NCI-H1048 (cell line): ENCODE data around the gene IFT88.

Experiments
- DNase-seq: peaks from one replicate; lab custom pipeline; 2025; lab: John Stamatoyannopoulos, UW

The IFT88 gene

GRCh38 chr13:20565115-20565736 lies 1.7 kb upstream of the IFT88 start:
- no peak for DNase-seq

GRCh38 chr13:20566468-20566897 lies 474 bp upstream of the IFT88 start:
- no peak for DNase-seq

GRCh38 chr13:20567881-20568528 lies 1.0 kb downstream of the IFT88 start:
- DNase-seq, result no peak

- DNase-seq, result no peak
Measured at GRCh38 chr13:20570517-20570916, 3.6 kb downstream of the IFT88 start.

- no peak for DNase-seq
Measured at GRCh38 chr13:20571676-20572075, 4.7 kb downstream of the IFT88 start.

GRCh38 chr13:20573186-20573585 lies 6.2 kb downstream of the IFT88 start:
- no peak for DNase-seq

GRCh38 chr13:20573636-20574035 lies 6.7 kb downstream of the IFT88 start:
- no peak for DNase-seq

- no peak for DNase-seq
Measured at GRCh38 chr13:20579191-20579590, 12.2 kb downstream of the IFT88 start.

GRCh38 chr13:20580257-20580656 lies 13.3 kb downstream of the IFT88 start:
- DNase-seq, result no peak

GRCh38 chr13:20582026-20582425 lies 15.1 kb downstream of the IFT88 start:
- DNase-seq, result no peak

GRCh38 chr13:20583803-20584293 lies 16.9 kb downstream of the IFT88 start:
- DNase-seq, result no peak

GRCh38 chr13:20585371-20585770 lies 18.4 kb downstream of the IFT88 start:
- no peak for DNase-seq

GRCh38 chr13:20588529-20589110 lies 21.7 kb downstream of the IFT88 start:
- no peak for DNase-seq

- DNase-seq, result no peak
Measured at GRCh38 chr13:20590561-20590960, 23.6 kb downstream of the IFT88 start.

- DNase-seq, result no peak
Measured at GRCh38 chr13:20592606-20593005, 25.6 kb downstream of the IFT88 start.

GRCh38 chr13:20594280-20594679 lies 27.3 kb downstream of the IFT88 start:
- no peak for DNase-seq

GRCh38 chr13:20607015-20607414 lies 40.1 kb downstream of the IFT88 start:
- no peak for DNase-seq

GRCh38 chr13:20608438-20609020 lies 41.6 kb downstream of the IFT88 start:
- no peak for DNase-seq

- no peak for DNase-seq
Measured at GRCh38 chr13:20609145-20609544, 42.2 kb downstream of the IFT88 start.

- DNase-seq, result no peak
Measured at GRCh38 chr13:20610006-20610405, 43.0 kb downstream of the IFT88 start.

GRCh38 chr13:20616059-20616797 lies 49.3 kb downstream of the IFT88 start:
- no peak for DNase-seq

- DNase-seq, result no peak
Measured at GRCh38 chr13:20623000-20623399, 56.0 kb downstream of the IFT88 start.
